IPS-18c (cell line): ENCODE results near the gene C2orf80.
"Not testable (repeated sequence)": the region's sequence is repeated elsewhere in the genome, so short reads cannot be mapped to it uniquely, and the experiment has no call there.

Experiments
- H3K4me3 ChIP-seq: 2 replicates; pipeline ENCODE4 v1.7.0; 2013; ENCODE audit warnings: low read depth, mild to moderate bottlenecking, low read length, moderate library complexity; ENCODE audit not compliant: insufficient read depth
- H3K9me3 ChIP-seq: one replicate; pipeline ENCODE4 v1.6.1; 2013; ENCODE audit warnings: mild to moderate bottlenecking, low read length, moderate library complexity; ENCODE audit not compliant: control insufficient read depth, insufficient read depth

Gene C2orf80

GRCh38 chr2:208189810-208190503 lies at the start of gene C2orf80:
C2orf80 (minus strand) TSS chr2:208190030; CDS start chr2:208186986, 3,044 bp downstream.
- Histone ChIP-seq H3K4me3 (no peak within 1 kb of the TSS), H3K9me3 (no peaks in the 10 kb centered on the region)

GRCh38 chr2:208235860-208236259 lies 46.0 kb upstream of the C2orf80 start:
- no peaks in the 10 kb centered on the region for H3K9me3 ChIP-seq
- no peak overlapping the region for H3K4me3 ChIP-seq

GRCh38 chr2:208234786-208235185 lies 45.0 kb upstream of the C2orf80 start:
- no peaks in the 10 kb centered on the region for H3K9me3 ChIP-seq
- H3K4me3 ChIP-seq, result no peak overlapping the region

GRCh38 chr2:208228476-208228875 lies 38.6 kb upstream of the C2orf80 start:
- H3K9me3 ChIP-seq, result no peaks in the 10 kb centered on the region
- H3K4me3 ChIP-seq, result no peak overlapping the region

- Histone ChIP-seq H3K9me3 (no peaks in the 10 kb centered on the region), H3K4me3 (no peak overlapping the region)
Observed at GRCh38 chr2:208227581-208228232, 37.9 kb upstream of the C2orf80 start.

GRCh38 chr2:208224802-208225201 lies 35.0 kb upstream of the C2orf80 start:
- H3K4me3 ChIP-seq, result no peak overlapping the region
- H3K9me3 ChIP-seq, result no peaks in the 10 kb centered on the region

GRCh38 chr2:208222351-208222750 lies 32.5 kb upstream of the C2orf80 start:
- Histone ChIP-seq H3K4me3 (no peak overlapping the region), H3K9me3 (no peaks in the 10 kb centered on the region)

GRCh38 chr2:208221873-208222272 lies 32.0 kb upstream of the C2orf80 start:
- H3K9me3 ChIP-seq, H3K4me3 ChIP-seq: not testable (repeated sequence)

GRCh38 chr2:208210688-208211451 lies 21.0 kb upstream of the C2orf80 start:
- no peaks in the 10 kb centered on the region for H3K9me3 ChIP-seq
- no peak overlapping the region for H3K4me3 ChIP-seq

GRCh38 chr2:208208335-208209085 lies 18.7 kb upstream of the C2orf80 start:
- no peak overlapping the region for H3K4me3 ChIP-seq
- no peaks in the 10 kb centered on the region for H3K9me3 ChIP-seq

- Histone ChIP-seq H3K4me3 (no peak overlapping the region), H3K9me3 (no peaks in the 10 kb centered on the region)
Observed at GRCh38 chr2:208207769-208208168, 17.9 kb upstream of the C2orf80 start.

GRCh38 chr2:208204166-208204565 lies 14.3 kb upstream of the C2orf80 start:
- no peaks in the 10 kb centered on the region for H3K9me3 ChIP-seq
- no peak overlapping the region for H3K4me3 ChIP-seq

GRCh38 chr2:208195531-208195930 lies 5.7 kb upstream of the C2orf80 start:
- Histone ChIP-seq H3K9me3 (no peaks in the 10 kb centered on the region), H3K4me3 (no peak overlapping the region)

GRCh38 chr2:208192611-208193236 lies 2.9 kb upstream of the C2orf80 start:
- Histone ChIP-seq H3K4me3 (no peak overlapping the region), H3K9me3 (no peaks in the 10 kb centered on the region)

GRCh38 chr2:208189069-208189809 lies 591 bp downstream of the C2orf80 start:
- Histone ChIP-seq H3K9me3 (no peaks in the 10 kb centered on the region), H3K4me3 (no peak overlapping the region)

GRCh38 chr2:208186893-208187292 lies 2.9 kb downstream of the C2orf80 start:
- no peaks in the 10 kb centered on the region for H3K9me3 ChIP-seq
- no peak overlapping the region for H3K4me3 ChIP-seq
